Transverse colon (tissue), 4 donors: ENCODE results near the gene SEPTIN8.

Experiments
- CTCF ChIP-seq, 5 experiments: fragments of 200-600 bp in 3 of 5; fragments of 450-650 bp in 2 of 5; sonication (generic) in 3 of 5; IDR thresholded peaks; 1 replicate in 2 of 5; 2 replicates in 3 of 5; pipeline ENCODE4 v1.5.1; 2016 to 2017; ENCODE audit warnings: antibody characterized with exemption in 5 of 5, inconsistent platforms in 3 of 5, mild to moderate bottlenecking in 2 of 5, moderate library complexity in 1 of 5
- EP300 ChIP-seq: sonication (generic); formaldehyde crosslinking; IDR thresholded peaks from one replicate; pipeline ENCODE4 v1.6.1; 2017; ENCODE audit warnings: antibody characterized with exemption, low read depth
- POLR2A ChIP-seq: fragments of 450-650 bp; IDR thresholded peaks from one replicate; pipeline ENCODE4 v1.6.1; 2016; ENCODE audit warnings: antibody characterized with exemption, mild to moderate bottlenecking, moderate library complexity
- POLR2AphosphoS5 ChIP-seq, 3 donors: sonication (generic); formaldehyde crosslinking; IDR thresholded peaks; one replicate each; pipeline ENCODE4 v1.6.1; 2016; ENCODE audit warnings: antibody characterized with exemption in 3 of 3

- TF ChIP-seq POLR2AphosphoS5 (IDR thresholded peaks at IDR 0.05) (no peak), EP300 (no peak), CTCF (IDR thresholded peaks at IDR 0.05) (no peak), POLR2A (no peak)
Observed at GRCh38 chr5:132824426-132824825, 47.4 kb upstream of the SEPTIN8 start.
